ENCODE measurements around the gene GYPB.
"Not testable (repeated sequence)": the region's sequence is repeated elsewhere in the genome, so short reads cannot be mapped to it uniquely, and the experiment has no call there.

Gene GYPB

DNA sequence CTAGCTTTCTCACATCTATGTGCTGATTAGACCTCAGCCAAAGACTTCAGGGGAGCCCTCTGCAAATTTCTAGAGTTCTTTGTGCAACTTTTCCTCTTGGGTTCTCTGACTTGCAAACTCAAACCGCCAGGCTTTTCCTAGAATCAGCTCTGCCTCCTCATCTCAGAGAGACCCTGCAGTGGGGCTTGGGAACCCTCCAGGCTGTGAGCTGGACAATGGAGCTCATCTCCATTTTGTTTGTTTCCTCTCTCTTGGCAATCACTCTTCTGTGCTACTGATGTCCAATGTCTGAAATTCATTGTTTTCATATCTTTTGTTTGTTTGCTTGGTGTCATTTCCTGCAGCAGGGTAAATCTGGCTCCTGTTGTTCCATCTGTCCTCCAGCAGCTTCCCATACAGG lies 33.0 kb downstream of the GYPB start:
- H2BK120ac ChIP-seq (ENCODE audit: low read depth, low read length) = no peak overlapping the region
- no peak overlapping the region for H2BK5ac ChIP-seq (ENCODE audit: low read depth, low read length, poor library complexity, severe bottlenecking)
- H3K4ac ChIP-seq (ENCODE audit: low read depth in 1 of 2, low read length in 2 of 2) = no peak overlapping the region
- no peak overlapping the region for H3K4me3 ChIP-seq (ENCODE audit: insufficient read depth in 1 of 2, low read depth in 1 of 2, low read length in 2 of 2)
- H3K9ac ChIP-seq (ENCODE audit: low read length) = no peak overlapping the region
- no peak overlapping the region for H2AFZ ChIP-seq (ENCODE audit: low read depth, low read length)
- 85% methylated on average over 1 of the region's 1 CpG for WGBS
- H3K9me3 ChIP-seq (ENCODE audit: control insufficient read depth, low read length) = no peaks in the 10 kb centered on the region
- H4K91ac ChIP-seq (ENCODE audit: low read length) = no peak overlapping the region
- H3K36me3 ChIP-seq (ENCODE audit: control insufficient read depth in 1 of 2, insufficient read depth in 2 of 2, low read depth in 1 of 2, low read length in 2 of 2) = no peaks in the 10 kb centered on the region
- H3K79me1 ChIP-seq (replicated peaks; ENCODE audit: low read length, poor library complexity, severe bottlenecking) = no peaks in the 10 kb centered on the region
- no peak overlapping the region for H4K8ac ChIP-seq (ENCODE audit: low read length)
- no peak overlapping the region for H2BK15ac ChIP-seq (ENCODE audit: low read depth, poor library complexity, severe bottlenecking)
- no peak overlapping the region for H3K27ac ChIP-seq (ENCODE audit: low read length, poor library complexity, severe bottlenecking)
- no peak overlapping the region for H2AK5ac ChIP-seq (ENCODE audit: low read length, severe bottlenecking)
- no peak overlapping the region for H3K23ac ChIP-seq (ENCODE audit: low read length in 2 of 2)
- no peak overlapping the region for H2BK12ac ChIP-seq (ENCODE audit: low read length in 2 of 2)
- H3K4me1 ChIP-seq (ENCODE audit: control insufficient read depth, insufficient read depth, low read depth, low read length) = no peaks in the 10 kb centered on the region
- H3K27me3 ChIP-seq (ENCODE audit: control insufficient read depth in 1 of 2, insufficient read depth in 1 of 2, low read length in 2 of 2) = no peaks in the 10 kb centered on the region
- H3K14ac ChIP-seq (ENCODE audit: low read length in 2 of 2) = no peak overlapping the region
- no peak overlapping the region for H3K18ac ChIP-seq (ENCODE audit: low read depth in 1 of 2, low read length in 2 of 2)
- no peak overlapping the region for H3K4me2 ChIP-seq (ENCODE audit: low read length, poor library complexity, severe bottlenecking)
- DNase-seq = no peak

DNA sequence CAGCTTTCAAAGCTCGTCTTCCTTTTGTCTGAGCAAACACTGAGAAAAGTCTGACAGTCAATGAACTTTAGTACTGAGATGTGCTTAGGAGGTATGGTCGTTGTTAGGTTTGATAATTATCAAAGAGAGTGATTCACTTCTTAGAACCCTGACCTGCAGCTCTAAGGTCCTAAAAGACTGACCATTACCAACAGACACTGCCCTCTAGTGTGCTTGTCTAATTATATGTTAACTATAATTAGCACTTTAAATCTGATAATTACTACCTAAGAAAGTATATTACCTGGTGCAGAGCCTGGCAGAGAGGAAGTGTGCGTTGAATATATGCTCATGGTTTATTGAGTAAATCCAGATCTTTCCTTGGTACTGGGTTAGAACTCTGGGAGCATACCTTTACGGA lies 38.4 kb downstream of the GYPB start:
- not testable (repeated sequence) for H3K14ac ChIP-seq (ENCODE audit: low read length in 2 of 2); H3K4me3 ChIP-seq (ENCODE audit: insufficient read depth in 1 of 2, low read depth in 1 of 2, low read length in 2 of 2); H2AFZ ChIP-seq (ENCODE audit: low read depth, low read length); H4K91ac ChIP-seq (ENCODE audit: low read length); H2AK5ac ChIP-seq (ENCODE audit: low read length, severe bottlenecking); H3K4ac ChIP-seq (ENCODE audit: low read depth in 1 of 2, low read length in 2 of 2); H2BK15ac ChIP-seq (ENCODE audit: low read depth, poor library complexity, severe bottlenecking); H3K4me1 ChIP-seq (ENCODE audit: control insufficient read depth, insufficient read depth, low read depth, low read length); H3K9ac ChIP-seq (ENCODE audit: low read length); H2BK5ac ChIP-seq (ENCODE audit: low read depth, low read length, poor library complexity, severe bottlenecking); H3K9me3 ChIP-seq (ENCODE audit: control insufficient read depth, low read length); H3K36me3 ChIP-seq (ENCODE audit: control insufficient read depth in 1 of 2, insufficient read depth in 2 of 2, low read depth in 1 of 2, low read length in 2 of 2); H2BK120ac ChIP-seq (ENCODE audit: low read depth, low read length); H3K23ac ChIP-seq (ENCODE audit: low read length in 2 of 2); H3K79me1 ChIP-seq (replicated peaks; ENCODE audit: low read length, poor library complexity, severe bottlenecking); H3K18ac ChIP-seq (ENCODE audit: low read depth in 1 of 2, low read length in 2 of 2); H3K27ac ChIP-seq (ENCODE audit: low read length, poor library complexity, severe bottlenecking); H3K4me2 ChIP-seq (ENCODE audit: low read length, poor library complexity, severe bottlenecking); H3K27me3 ChIP-seq (ENCODE audit: control insufficient read depth in 1 of 2, insufficient read depth in 1 of 2, low read length in 2 of 2); DNase-seq; H4K8ac ChIP-seq (ENCODE audit: low read length); H2BK12ac ChIP-seq (ENCODE audit: low read length in 2 of 2)
- 76% methylated on average over 2 of the region's 4 CpGs for WGBS

DNA sequence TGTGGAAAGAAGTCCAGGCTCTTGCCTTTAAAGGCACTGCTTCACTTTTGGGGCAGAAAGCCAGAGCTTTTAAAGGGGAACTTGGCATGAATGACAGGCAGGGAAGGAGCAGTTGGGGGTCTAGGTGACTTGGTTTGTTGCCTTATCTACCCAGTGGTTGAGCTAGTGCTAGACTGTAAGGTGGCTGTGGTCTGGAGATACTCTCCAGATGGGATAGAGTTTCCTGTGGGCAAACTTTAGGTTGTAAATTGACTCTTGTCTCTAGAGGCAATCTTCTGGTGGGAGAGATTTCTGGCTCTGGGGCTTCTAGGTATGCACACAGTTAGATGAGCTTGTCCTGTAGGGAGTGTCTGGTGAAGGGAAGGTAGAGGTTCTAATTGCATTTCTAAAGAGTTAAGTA lies 43.7 kb downstream of the GYPB start:
- H3K36me3 ChIP-seq (ENCODE audit: control insufficient read depth in 1 of 2, insufficient read depth in 2 of 2, low read depth in 1 of 2, low read length in 2 of 2); DNase-seq; H3K4me1 ChIP-seq (ENCODE audit: control insufficient read depth, insufficient read depth, low read depth, low read length); H2BK5ac ChIP-seq (ENCODE audit: low read depth, low read length, poor library complexity, severe bottlenecking); H3K9ac ChIP-seq (ENCODE audit: low read length); H3K18ac ChIP-seq (ENCODE audit: low read depth in 1 of 2, low read length in 2 of 2); H3K4me2 ChIP-seq (ENCODE audit: low read length, poor library complexity, severe bottlenecking); H2BK12ac ChIP-seq (ENCODE audit: low read length in 2 of 2); H3K27ac ChIP-seq (ENCODE audit: low read length, poor library complexity, severe bottlenecking); H4K8ac ChIP-seq (ENCODE audit: low read length); H3K27me3 ChIP-seq (ENCODE audit: control insufficient read depth in 1 of 2, insufficient read depth in 1 of 2, low read length in 2 of 2); H3K4ac ChIP-seq (ENCODE audit: low read depth in 1 of 2, low read length in 2 of 2); H3K14ac ChIP-seq (ENCODE audit: low read length in 2 of 2); H3K79me1 ChIP-seq (replicated peaks; ENCODE audit: low read length, poor library complexity, severe bottlenecking); H3K9me3 ChIP-seq (ENCODE audit: control insufficient read depth, low read length); H3K23ac ChIP-seq (ENCODE audit: low read length in 2 of 2); H4K91ac ChIP-seq (ENCODE audit: low read length); H2BK15ac ChIP-seq (ENCODE audit: low read depth, poor library complexity, severe bottlenecking); H3K4me3 ChIP-seq (ENCODE audit: insufficient read depth in 1 of 2, low read depth in 1 of 2, low read length in 2 of 2); H2AK5ac ChIP-seq (ENCODE audit: low read length, severe bottlenecking); H2BK120ac ChIP-seq (ENCODE audit: low read depth, low read length); H2AFZ ChIP-seq (ENCODE audit: low read depth, low read length): not testable (repeated sequence)

DNA sequence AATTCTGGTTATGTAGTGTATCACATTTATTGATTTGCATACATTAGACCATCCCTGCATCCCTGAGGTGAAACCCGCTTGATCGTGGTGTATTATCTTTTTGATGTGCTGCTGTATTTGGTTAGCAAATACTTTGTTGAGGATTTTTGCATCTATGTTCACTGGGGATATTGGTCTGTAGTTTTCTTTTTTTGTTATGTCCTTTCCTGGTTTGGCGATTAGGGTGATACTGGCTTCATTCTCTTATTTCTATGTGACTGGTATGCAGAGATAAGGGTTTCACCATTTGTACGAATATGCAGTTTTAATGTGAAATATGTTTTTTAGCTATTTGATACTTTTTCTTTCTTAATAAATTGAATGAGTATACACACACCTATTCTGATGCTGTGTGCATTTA lies 45.2 kb downstream of the GYPB start:
- not testable (repeated sequence) for H3K4me2 ChIP-seq (ENCODE audit: low read length, poor library complexity, severe bottlenecking)

More for the DNA sequence above, 45.2 kb downstream of the GYPB start:
- H2AK5ac ChIP-seq (ENCODE audit: low read length, severe bottlenecking); H3K4me3 ChIP-seq (ENCODE audit: insufficient read depth in 1 of 2, low read depth in 1 of 2, low read length in 2 of 2); DNase-seq; H3K9me3 ChIP-seq (ENCODE audit: control insufficient read depth, low read length); H3K27me3 ChIP-seq (ENCODE audit: control insufficient read depth in 1 of 2, insufficient read depth in 1 of 2, low read length in 2 of 2); H3K9ac ChIP-seq (ENCODE audit: low read length); H2BK120ac ChIP-seq (ENCODE audit: low read depth, low read length); H3K36me3 ChIP-seq (ENCODE audit: control insufficient read depth in 1 of 2, insufficient read depth in 2 of 2, low read depth in 1 of 2, low read length in 2 of 2); H2BK15ac ChIP-seq (ENCODE audit: low read depth, poor library complexity, severe bottlenecking); H3K23ac ChIP-seq (ENCODE audit: low read length in 2 of 2); H2BK12ac ChIP-seq (ENCODE audit: low read length in 2 of 2); H3K27ac ChIP-seq (ENCODE audit: low read length, poor library complexity, severe bottlenecking); H3K18ac ChIP-seq (ENCODE audit: low read depth in 1 of 2, low read length in 2 of 2); H2AFZ ChIP-seq (ENCODE audit: low read depth, low read length); H4K91ac ChIP-seq (ENCODE audit: low read length); H3K4ac ChIP-seq (ENCODE audit: low read depth in 1 of 2, low read length in 2 of 2); H2BK5ac ChIP-seq (ENCODE audit: low read depth, low read length, poor library complexity, severe bottlenecking); H3K14ac ChIP-seq (ENCODE audit: low read length in 2 of 2); H3K79me1 ChIP-seq (replicated peaks; ENCODE audit: low read length, poor library complexity, severe bottlenecking); H4K8ac ChIP-seq (ENCODE audit: low read length); H3K4me1 ChIP-seq (ENCODE audit: control insufficient read depth, insufficient read depth, low read depth, low read length): not testable (repeated sequence)
- 75% methylated on average over 2 of the region's 4 CpGs for WGBS
